ENCODE results near the gene LRRC4C. TPM values are rescaled to one million over a fixed set of nuclear protein-coding genes. Genes with fewer than 3 reads are reported as not detected.

The LRRC4C gene
- total and polyA plus RNA-seq, 2 donors (not counting 3 experiments of a cell fraction or from before 2014, with no cell fraction given) = not detected

DNA sequence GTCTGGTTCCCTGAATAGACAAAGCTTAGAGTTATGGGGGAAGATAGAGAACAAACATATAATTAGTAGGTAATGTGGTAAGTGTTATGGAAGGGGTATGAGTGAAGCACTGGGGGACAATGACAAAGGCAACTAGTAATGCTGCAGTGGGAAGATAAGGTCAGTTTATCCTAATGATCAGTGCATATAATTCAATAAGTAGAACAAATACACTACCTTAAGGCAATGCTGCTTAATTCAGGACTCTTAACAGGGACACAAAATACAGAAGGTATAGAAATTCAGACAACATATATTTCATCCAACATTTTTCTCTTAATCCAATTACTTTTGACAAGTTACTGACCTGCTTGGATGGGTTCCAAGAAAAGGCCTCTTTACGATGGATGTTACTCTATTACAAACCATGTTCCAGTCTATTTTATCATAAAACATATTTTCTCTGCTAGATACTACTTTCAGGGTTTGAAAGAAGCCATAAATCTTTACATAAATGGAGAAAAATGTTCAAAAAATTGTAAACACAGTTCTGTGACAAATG lies 1186.2 kb downstream of the LRRC4C start:
- Histone ChIP-seq H3K4me2 (ENCODE audit: insufficient read depth, low read length) (no peak overlapping the region), H2AFZ (ENCODE audit: low read depth, low read length) (no peak overlapping the region), H3K36me3 (ENCODE audit: control insufficient read depth in 2 of 2, extremely low read depth in 1 of 2, insufficient read depth in 2 of 2, low read length in 2 of 2) (no peaks in the 10 kb centered on the region), H3K27me3 (ENCODE audit: control insufficient read depth in 2 of 2, insufficient read depth in 2 of 2, low read length in 2 of 2) (no peaks in the 10 kb centered on the region), H3K79me2 (ENCODE audit: control insufficient read depth, insufficient read depth, low read length) (no peaks in the 10 kb centered on the region), H3K27ac (ENCODE audit: insufficient read depth, low read depth, low read length) (no peak overlapping the region), H3K9me1 (replicated peaks; ENCODE audit: control insufficient read depth, extremely low read depth, insufficient read depth, low read length) (no peaks in the 10 kb centered on the region), H4K20me1 (replicated peaks; ENCODE audit: control insufficient read depth, extremely low read depth, insufficient read depth, low read length) (no peaks in the 10 kb centered on the region), H3K9ac (replicated peaks; ENCODE audit: extremely low read depth, insufficient read depth, low read length) (no peak overlapping the region), H3K4me1 (ENCODE audit: control insufficient read depth, extremely low read depth, insufficient read depth, low read length) (no peaks in the 10 kb centered on the region), H3K9me3 (replicated peaks; ENCODE audit: control insufficient read depth, insufficient read depth, low read length) (no peaks in the 10 kb centered on the region), H3K4me3 (replicated peaks in 1 of 3; ENCODE audit: insufficient read depth in 1 of 3, low read depth in 1 of 3, low read length in 3 of 3) (no peak overlapping the region)
- DNase-seq (ENCODE audit: low read depth, low spot score) (no peak), FAIRE-seq (no peak)
- POLR2A ChIA-PET = no interaction called here
- dilution Hi-C loops (cut with MboI; ENCODE audit: extremely low pct_ligation_motif_present, low sequenced_read_pairs) = no loop called here
- CTCF ChIA-PET = no interaction called here
- intact Hi-C loops (cut with micrococcal nuclease) = no loop called here
- BruUV-seq (replicated peaks) = no TSS peak
- no peak for TF ChIP-seq GATA2 (IDR thresholded peaks at IDR 0.05; ENCODE audit: insufficient read depth, insufficient read length, low read depth, low read length)

DNA sequence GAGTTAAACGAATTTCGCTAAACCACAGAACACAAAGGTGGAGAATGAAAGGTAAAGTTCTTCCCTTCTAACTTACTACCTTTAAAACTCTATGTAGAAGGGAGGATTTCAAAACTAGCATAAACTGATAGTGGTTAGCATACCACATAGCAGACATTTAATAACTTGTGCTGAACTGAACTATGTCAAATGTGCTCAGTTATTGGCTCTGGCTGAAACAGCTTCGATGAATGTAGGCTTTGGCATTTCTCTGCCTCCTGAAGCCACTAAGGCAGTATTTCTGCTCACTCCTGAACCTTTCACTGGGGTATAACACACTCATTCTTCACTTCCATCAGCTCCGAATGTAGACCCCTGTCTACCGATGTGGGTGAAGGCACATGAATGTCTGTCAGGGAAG lies 1188.1 kb downstream of the LRRC4C start:
- H3K9ac ChIP-seq (replicated peaks; ENCODE audit: extremely low read depth, insufficient read depth, low read length) = no peak overlapping the region
- FAIRE-seq (no peak), DNase-seq (ENCODE audit: low read depth, low spot score) (no peak)
- H3K9me3 ChIP-seq (replicated peaks; ENCODE audit: control insufficient read depth, insufficient read depth, low read length) = no peaks in the 10 kb centered on the region
- BruUV-seq (replicated peaks) = no TSS peak
- TF ChIP-seq POLR2AphosphoS5 (IDR thresholded peaks at IDR 0.05; ENCODE audit: insufficient read depth, low read depth, low read length) (no peak), POLR2A (IDR thresholded peaks at IDR 0.05; ENCODE audit: low read depth, low read length) (no peak), FOS (IDR thresholded peaks at IDR 0.05; ENCODE audit: borderline replicate concordance, insufficient read depth, low read length) (no peak), GATA2 (IDR thresholded peaks at IDR 0.05; ENCODE audit: insufficient read depth, insufficient read length, low read depth, low read length) (no peak), MAX (IDR thresholded peaks at IDR 0.05; ENCODE audit: insufficient read depth, insufficient read length) (no peak), CTCF (IDR thresholded peaks at IDR 0.05; ENCODE audit: extremely low read depth in 1 of 2, insufficient read depth in 1 of 2, low read depth in 1 of 2, low read length in 2 of 2) (no peak), JUN (IDR thresholded peaks at IDR 0.05; ENCODE audit: borderline replicate concordance, insufficient read depth, insufficient read length, low read depth) (no peak), MYC (IDR thresholded peaks at IDR 0.05; ENCODE audit: low read depth, low read length) (no peak), EZH2 (IDR thresholded peaks at IDR 0.05; ENCODE audit: borderline replicate concordance, low read depth, low read length, severe bottlenecking) (no peak)
- no peak overlapping the region for H2AFZ ChIP-seq (ENCODE audit: low read depth, low read length)
- no peaks in the 10 kb centered on the region for H4K20me1 ChIP-seq (replicated peaks; ENCODE audit: control insufficient read depth, extremely low read depth, insufficient read depth, low read length)
- intact Hi-C loops (cut with micrococcal nuclease) = no loop called here
- H3K9me1 ChIP-seq (replicated peaks; ENCODE audit: control insufficient read depth, extremely low read depth, insufficient read depth, low read length) = no peaks in the 10 kb centered on the region
- no peak overlapping the region for H3K4me2 ChIP-seq (ENCODE audit: insufficient read depth, low read length)
- no peak overlapping the region for H3K27ac ChIP-seq (ENCODE audit: insufficient read depth, low read depth, low read length)
- dilution Hi-C loops (cut with MboI; ENCODE audit: extremely low pct_ligation_motif_present, low sequenced_read_pairs) = no loop called here
- H3K79me2 ChIP-seq (ENCODE audit: control insufficient read depth, insufficient read depth, low read length) = no peaks in the 10 kb centered on the region
- no peaks in the 10 kb centered on the region for H3K27me3 ChIP-seq (ENCODE audit: control insufficient read depth in 2 of 2, insufficient read depth in 2 of 2, low read length in 2 of 2)
- H3K4me3 ChIP-seq (replicated peaks in 1 of 3; ENCODE audit: insufficient read depth in 1 of 3, low read depth in 1 of 3, low read length in 3 of 3) = no peak overlapping the region
- no peaks in the 10 kb centered on the region for H3K4me1 ChIP-seq (ENCODE audit: control insufficient read depth, extremely low read depth, insufficient read depth, low read length)
- no peaks in the 10 kb centered on the region for H3K36me3 ChIP-seq (ENCODE audit: control insufficient read depth in 2 of 2, extremely low read depth in 1 of 2, insufficient read depth in 2 of 2, low read length in 2 of 2)
- ChIA-PET POLR2A (no interaction called here), CTCF (no interaction called here)

Measured in endothelial cell of umbilical vein (primary cell).